GM18508 (cell line): ENCODE measurements around the gene CYP4F22.
"Not testable (repeated sequence)": the region's sequence is repeated elsewhere in the genome, so short reads cannot be mapped to it uniquely, and the experiment has no call there.

Source experiments
- ATAC-seq: cut with Tn5 transposase; IDR thresholded peaks from one replicate; pipeline ENCODE4 v1.9.1; 2021; ENCODE audit warnings: moderate number of reproducible peaks; ENCODE audit not compliant: insufficient read depth, unreplicated experiment

Gene CYP4F22

GRCh38 chr19:15488489-15489226 lies 19.7 kb upstream of the CYP4F22 start:
- ATAC-seq, result no peak

DNA sequence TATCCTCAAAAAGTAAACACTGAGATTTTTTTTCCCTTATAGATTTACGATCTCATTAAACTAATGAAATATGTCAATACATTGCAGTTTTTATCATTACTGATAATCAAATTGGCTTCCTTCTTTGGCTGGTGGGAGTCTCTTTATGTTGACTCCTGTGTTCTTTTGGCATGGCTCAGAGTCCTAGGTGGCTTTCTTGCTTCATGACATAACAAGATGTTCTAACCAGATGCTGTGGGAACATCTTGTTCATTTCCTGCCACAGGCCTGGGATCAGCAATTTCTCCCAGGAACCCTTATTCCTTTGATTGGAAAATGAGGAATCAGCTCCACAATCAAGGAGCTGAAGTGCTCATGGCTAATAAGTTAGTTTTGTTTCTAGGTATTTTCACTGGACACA lies 13.2 kb upstream of the CYP4F22 start:
- no peak for ATAC-seq

DNA sequence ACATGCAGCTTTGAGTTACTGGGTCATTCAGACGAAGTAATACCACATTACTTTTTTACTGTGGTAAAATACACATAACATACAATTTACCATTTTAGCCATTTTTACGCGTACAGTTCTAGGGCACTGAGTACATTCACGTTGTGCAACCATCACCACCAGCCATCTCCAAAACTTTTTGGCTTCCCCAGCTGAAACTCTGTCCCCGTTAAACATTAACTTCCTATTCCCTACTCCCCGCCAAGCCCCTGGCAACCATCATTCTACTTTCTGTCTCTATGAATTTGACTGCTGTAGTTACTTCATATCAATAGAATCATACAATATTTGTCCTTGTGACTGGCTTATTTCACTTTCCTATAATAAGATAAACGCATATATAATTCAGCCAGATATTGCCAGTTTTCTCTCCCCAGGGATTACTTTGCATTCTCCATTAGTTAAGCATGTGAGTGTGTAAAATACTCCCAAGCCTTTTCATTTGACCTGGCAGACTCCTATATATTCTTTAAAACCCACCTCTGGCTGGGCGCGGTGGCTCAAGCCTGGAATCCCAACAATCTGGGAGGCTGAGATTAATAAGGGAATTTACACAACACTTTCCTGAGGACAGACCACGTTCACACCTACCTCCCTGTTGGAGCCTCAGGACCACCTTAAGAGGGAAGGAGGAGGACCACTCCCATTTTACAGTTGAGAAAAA lies 10.0 kb upstream of the CYP4F22 start:
- ATAC-seq, result no peak

GRCh38 chr19:15498910-15499309 lies 9.4 kb upstream of the CYP4F22 start:
- no peak for ATAC-seq

DNA sequence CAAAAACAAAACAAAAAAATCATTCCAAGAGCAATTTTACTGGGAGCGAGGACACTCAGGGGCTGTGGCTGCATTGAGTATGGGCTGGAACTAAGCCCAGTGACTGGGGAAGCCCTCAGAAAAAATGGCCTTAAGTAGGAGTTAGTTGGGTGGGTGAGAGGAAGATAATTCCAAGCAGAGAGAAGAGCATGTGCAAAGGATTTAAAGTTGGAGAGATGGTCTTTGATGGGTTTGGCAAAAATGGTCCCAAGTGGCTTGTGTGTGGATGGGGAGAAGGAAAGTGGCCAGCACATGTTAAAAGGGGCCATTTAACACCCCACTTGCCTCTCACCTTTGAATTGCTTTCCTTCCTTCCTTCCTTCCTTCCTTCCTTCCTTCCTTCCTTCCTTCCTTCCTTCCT lies 6.7 kb upstream of the CYP4F22 start:
- ATAC-seq, result no peak

DNA sequence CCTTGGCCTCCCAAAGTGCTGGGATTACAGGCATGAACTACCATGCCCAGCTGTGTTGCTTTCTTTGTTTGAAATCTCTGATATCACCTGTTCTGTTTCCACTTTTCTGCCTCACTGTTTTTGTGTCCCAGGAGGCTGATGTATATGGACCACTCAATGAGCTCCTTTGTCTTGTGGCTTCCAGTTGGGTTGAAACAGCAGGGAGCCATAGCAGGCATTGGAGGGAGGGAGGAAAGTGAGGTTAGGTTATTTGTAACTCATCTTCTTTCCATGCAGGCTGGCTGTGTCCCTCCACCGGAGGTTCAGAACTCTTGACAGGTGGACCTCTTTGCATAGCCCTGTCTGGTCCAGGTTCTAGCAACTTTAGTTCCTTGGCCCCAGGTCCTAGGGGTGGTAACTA lies 6.1 kb upstream of the CYP4F22 start:
- ATAC-seq, result no peak

- no peak for ATAC-seq
These were observed 2.2 kb upstream of the CYP4F22 start for GRCh38 chr19:15506074-15506571.

DNA sequence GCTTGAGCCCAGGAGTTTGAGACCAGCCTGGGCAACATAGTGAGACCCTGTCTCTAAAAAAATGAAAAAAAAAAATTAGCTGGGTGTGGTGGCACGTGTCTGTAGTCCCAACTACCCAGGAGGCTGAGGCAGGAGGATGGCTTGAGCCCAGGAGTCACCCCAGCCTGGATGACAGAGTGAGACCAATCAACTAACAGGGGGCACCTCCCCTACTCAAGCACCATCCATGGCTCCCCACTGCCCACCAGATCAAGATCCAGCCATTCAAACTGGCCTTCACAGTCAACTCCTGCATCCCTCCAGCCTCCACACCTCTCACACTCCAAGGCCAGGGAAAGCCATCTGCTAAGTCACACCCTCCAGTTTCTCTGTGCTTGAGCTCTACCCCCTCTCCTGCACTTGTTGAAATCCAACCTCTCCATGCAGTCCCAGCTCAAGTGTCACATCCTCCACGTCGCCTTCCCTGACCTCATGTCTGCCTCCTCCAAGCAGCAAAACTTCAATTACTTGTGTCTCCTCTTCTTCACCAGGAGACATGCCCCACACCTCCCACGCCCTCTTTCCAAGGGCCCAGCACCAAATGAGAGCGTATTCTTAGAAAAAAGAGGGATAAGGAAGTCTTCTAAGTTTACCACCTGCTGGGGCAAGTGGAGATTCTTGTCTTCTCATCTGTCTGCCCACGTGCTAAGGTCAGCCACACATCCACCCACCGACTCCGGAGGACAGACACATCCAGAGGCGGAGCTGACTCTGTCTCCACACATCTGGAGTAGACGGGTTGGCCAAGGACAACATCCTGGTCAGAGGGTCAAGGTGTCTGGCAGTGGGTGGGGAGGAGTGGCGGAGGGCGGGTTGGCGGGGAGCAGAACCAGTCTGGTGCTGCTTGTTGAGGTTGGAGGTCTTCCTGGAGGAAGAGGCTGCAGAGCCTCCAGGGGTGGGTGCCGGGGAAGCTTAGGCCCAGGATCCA lies 974 bp upstream of the CYP4F22 start:
- ATAC-seq, result no peak

GRCh38 chr19:15511671-15512424 lies 3.5 kb downstream of the CYP4F22 start:
- ATAC-seq, result no peak

DNA sequence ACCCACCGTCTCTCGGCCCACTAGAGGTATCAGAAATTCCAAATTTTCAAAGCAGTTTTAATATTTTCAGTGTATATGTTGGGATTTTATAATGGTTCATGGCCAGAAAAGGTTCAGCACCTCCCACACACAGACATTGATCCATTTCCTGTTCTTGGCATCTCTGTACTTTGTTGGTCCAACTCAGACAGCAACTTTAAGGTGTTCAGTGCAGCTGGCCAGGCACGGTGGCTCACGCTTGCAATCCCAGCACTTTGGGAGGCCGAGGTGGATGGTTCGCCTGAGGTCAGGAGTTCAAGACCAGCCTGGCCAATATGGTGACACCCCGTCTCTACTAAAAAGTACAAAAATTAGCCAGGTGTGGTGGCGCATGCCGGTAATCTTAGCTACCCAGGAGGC lies 6.9 kb downstream of the CYP4F22 start:
- not testable (repeated sequence) for ATAC-seq

DNA sequence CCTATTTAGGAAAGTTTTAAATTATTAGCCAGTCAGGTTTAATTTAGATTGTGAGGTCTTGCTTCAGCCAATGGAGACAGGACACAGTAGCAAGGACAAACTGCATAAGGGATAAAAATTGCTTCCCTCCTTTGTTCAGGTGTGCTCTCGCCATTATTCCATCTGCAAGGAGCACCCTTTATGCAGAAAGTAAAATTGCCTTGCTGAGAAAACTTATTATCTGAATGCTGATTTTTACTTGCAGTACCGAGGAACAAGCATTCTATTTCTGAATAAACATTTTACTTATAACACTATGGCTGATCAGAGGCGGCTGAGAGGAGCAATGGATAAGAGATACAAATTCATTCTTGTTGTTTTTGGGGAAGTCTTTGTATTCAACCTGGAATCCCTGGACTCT lies 8.0 kb downstream of the CYP4F22 start:
- no peak for ATAC-seq

- ATAC-seq, result no peak
These were observed 9.5 kb downstream of the CYP4F22 start for GRCh38 chr19:15517778-15518177.

GRCh38 chr19:15519433-15519976 lies 11.2 kb downstream of the CYP4F22 start:
- no peak for ATAC-seq

- no peak for ATAC-seq
These were observed 16.5 kb downstream of the CYP4F22 start for GRCh38 chr19:15524781-15525180.

DNA sequence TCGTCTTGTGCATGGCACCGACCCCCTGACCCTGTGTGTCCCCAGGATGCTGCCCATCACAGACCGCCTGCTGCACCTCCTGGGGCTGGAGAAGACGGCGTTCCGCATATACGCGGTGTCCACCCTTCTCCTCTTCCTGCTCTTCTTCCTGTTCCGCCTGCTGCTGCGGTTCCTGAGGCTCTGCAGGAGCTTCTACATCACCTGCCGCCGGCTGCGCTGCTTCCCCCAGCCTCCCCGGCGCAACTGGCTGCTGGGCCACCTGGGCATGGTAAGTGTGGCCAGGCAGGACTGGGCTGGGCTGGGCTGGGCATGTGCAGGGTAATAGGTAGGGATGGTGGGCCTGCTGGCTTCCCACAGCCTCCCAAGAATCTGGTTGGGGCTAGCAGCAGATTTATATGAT lies 17.0 kb downstream of the CYP4F22 start:
- ATAC-seq, result no peak

DNA sequence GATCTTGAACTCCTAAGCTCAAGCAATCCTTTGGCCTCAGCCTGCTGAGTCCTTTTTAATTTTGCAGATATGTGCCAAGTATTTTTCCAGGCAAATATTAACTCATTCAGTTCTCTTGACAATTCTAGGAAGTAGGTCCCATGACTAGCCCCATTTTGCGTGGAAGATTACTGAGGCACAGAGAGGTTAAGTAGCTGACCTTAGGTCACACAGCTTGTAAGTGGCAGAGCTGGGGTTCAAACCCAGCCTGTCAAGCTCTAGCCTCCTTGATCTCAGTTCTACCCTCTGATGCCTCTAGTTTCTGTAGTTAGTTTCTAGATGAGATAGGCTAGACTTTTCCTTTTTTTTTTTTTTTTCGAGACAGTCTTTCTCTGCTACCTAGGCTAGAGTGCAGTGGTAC lies 18.1 kb downstream of the CYP4F22 start:
- ATAC-seq, result no peak

- no peak for ATAC-seq
These were observed 19.4 kb downstream of the CYP4F22 start for GRCh38 chr19:15527705-15528104.

GRCh38 chr19:15529774-15530372 lies 21.5 kb downstream of the CYP4F22 start:
- no peak for ATAC-seq

- no peak for ATAC-seq
These were observed 24.6 kb downstream of the CYP4F22 start for GRCh38 chr19:15532779-15533521.
